Body of pancreas (tissue), 4 donors: Measurements from ENCODE around the gene CNTNAP3.
"Not testable (repeated sequence)": the region's sequence is repeated elsewhere in the genome, so short reads cannot be mapped to it uniquely, and the experiment has no call there.

ENCODE experiments used
- CTCF ChIP-seq, 7 experiments: fragments of 450-650 bp in 4 of 7; fragments of 200-600 bp in 3 of 7; sonication (generic) in 3 of 7; IDR thresholded peaks; one replicate each; pipeline ENCODE4 v1.5.1; 2016 to 2019; ENCODE audit warnings: antibody characterized with exemption in 7 of 7
- POLR2A ChIP-seq, 3 donors: fragments of 450-650 bp; IDR thresholded peaks; one replicate each; pipeline ENCODE4 v1.6.1; 2016; ENCODE audit warnings: antibody characterized with exemption in 3 of 3, mild to moderate bottlenecking in 2 of 3

DNA sequence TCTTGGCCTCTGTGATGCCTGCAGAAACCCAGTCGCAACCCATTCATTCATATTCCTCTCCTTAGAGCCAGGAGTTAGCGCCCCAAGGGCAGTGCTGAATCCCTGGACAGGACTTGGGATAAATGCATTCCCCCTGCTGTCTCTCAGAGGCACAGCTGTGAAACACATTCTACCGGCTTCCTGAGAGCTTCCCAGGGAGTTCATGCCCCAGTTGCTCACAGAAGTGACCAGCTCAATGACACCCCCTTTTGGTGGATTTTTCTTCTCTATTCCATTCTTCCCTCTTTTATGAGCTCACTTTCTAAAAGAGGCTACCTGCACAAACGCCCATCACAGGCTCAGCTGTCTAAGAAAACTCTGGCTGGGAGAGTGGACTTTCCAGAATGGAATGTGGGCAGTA lies 8.0 kb downstream of the CNTNAP3 start:
- TF ChIP-seq CTCF, POLR2A (IDR thresholded peaks at IDR 0.05): not testable (repeated sequence)
